22Rv1 (cell line): Measurements from ENCODE around the gene IL2RG.

Experiments
- ZFX ChIP-seq: fragments of 450-650 bp; IDR thresholded peaks from 2 replicates; pipeline ENCODE4 v1.6.1; 2017; ENCODE audit warnings: antibody characterized with exemption, borderline replicate concordance
- TF ChIP-seq, protein P1 (sequence below): fragments of 450-650 bp; IDR thresholded peaks from 2 replicates; pipeline ENCODE4 v1.5.1; 2017; ENCODE audit warnings: mild to moderate bottlenecking

- TF ChIP-seq, protein P1, sequence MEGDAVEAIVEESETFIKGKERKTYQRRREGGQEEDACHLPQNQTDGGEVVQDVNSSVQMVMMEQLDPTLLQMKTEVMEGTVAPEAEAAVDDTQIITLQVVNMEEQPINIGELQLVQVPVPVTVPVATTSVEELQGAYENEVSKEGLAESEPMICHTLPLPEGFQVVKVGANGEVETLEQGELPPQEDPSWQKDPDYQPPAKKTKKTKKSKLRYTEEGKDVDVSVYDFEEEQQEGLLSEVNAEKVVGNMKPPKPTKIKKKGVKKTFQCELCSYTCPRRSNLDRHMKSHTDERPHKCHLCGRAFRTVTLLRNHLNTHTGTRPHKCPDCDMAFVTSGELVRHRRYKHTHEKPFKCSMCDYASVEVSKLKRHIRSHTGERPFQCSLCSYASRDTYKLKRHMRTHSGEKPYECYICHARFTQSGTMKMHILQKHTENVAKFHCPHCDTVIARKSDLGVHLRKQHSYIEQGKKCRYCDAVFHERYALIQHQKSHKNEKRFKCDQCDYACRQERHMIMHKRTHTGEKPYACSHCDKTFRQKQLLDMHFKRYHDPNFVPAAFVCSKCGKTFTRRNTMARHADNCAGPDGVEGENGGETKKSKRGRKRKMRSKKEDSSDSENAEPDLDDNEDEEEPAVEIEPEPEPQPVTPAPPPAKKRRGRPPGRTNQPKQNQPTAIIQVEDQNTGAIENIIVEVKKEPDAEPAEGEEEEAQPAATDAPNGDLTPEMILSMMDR, result no peak
- TF ChIP-seq ZFX, result no peak
These were observed 28.6 kb downstream of the IL2RG start for GRCh38 chrX:71082822-71083221.
